ENCODE measurements around the gene SFMBT1. TPM values are rescaled to one million over a fixed set of nuclear protein-coding genes. Genes with fewer than 3 reads are reported as not detected.

The SFMBT1 gene
- polyA plus RNA-seq, 1 of the 3 experiments (the other 2 are of a cell fraction): 0.72 TPM

- TF ChIP-seq NFIC (IDR thresholded peaks at IDR 0.05; ENCODE audit: borderline replicate concordance) (no peak), EP300 (IDR thresholded peaks at IDR 0.05; ENCODE audit: borderline replicate concordance in 1 of 2, low read depth in 1 of 2, low read length in 1 of 2) (no peak), EZH2phosphoT487 (IDR thresholded peaks at IDR 0.05; ENCODE audit: borderline replicate concordance, low read depth) (no peak), SMC3 (IDR thresholded peaks at IDR 0.05; ENCODE audit: low read depth, low read length) (no peak), PBX3 (IDR thresholded peaks at IDR 0.05) (no peak), ELF1 (IDR thresholded peaks at IDR 0.05) (no peak), MAX (IDR thresholded peaks at IDR 0.05; ENCODE audit: low read depth) (no peak), FOXM1 (IDR thresholded peaks at IDR 0.05; ENCODE audit: low read depth) (no peak), POLR2AphosphoS5 (IDR thresholded peaks at IDR 0.05; ENCODE audit: low read depth, low read length) (no peak), JUND (IDR thresholded peaks at IDR 0.05) (no peak)
- Histone ChIP-seq H3F3A (replicated peaks; ENCODE audit: insufficient read depth) (no peaks in the 10 kb centered on the region), H3K36me3 (replicated peaks in 1 of 2; ENCODE audit: control insufficient read depth in 1 of 2, insufficient read depth in 2 of 2, low read length in 1 of 2) (no peaks in the 10 kb centered on the region), H3K4me2 (no peak overlapping the region), H3K4me1 (ENCODE audit: control insufficient read depth in 1 of 2, insufficient read depth in 2 of 2, low read depth in 1 of 2, low read length in 1 of 2) (no peaks in the 10 kb centered on the region), H3K4me3 (ENCODE audit: low read depth in 2 of 2, low read length in 1 of 2) (no peak overlapping the region), H3K79me2 (ENCODE audit: insufficient read depth) (no peaks in the 10 kb centered on the region), H3K27ac (ENCODE audit: low read depth in 2 of 2, low read length in 1 of 2) (no peak overlapping the region), H4K20me1 (ENCODE audit: insufficient read depth) (no peaks in the 10 kb centered on the region), H3K9ac (no peak overlapping the region), H3K27me3 (ENCODE audit: insufficient read depth) (no peaks in the 10 kb centered on the region), H3K9me2 (no peaks in the 10 kb centered on the region), H2AFZ (ENCODE audit: low read depth) (no peak overlapping the region), H3K9me3 (no peaks in the 10 kb centered on the region)
- ChIA-PET CTCF (interaction anchor here (1.0 kb wide), 1 partner anchor 140 kb away, joined by 7 read pairs; no protein-coding TSS in a partner anchor), POLR2A (no interaction called here)
- DNase-seq: no peak
- 91% methylated on average over 2 of the region's 2 CpGs for WGBS (ENCODE audit: low lambda C conversion rate)
Observed at GRCh38 chr3:52990637-52991036, 55.2 kb downstream of the SFMBT1 start.

- Histone ChIP-seq H3K9ac (no peak overlapping the region), H3K27ac (ENCODE audit: low read depth in 2 of 2, low read length in 1 of 2) (no peak overlapping the region), H3F3A (replicated peaks; ENCODE audit: insufficient read depth) (no peaks in the 10 kb centered on the region), H3K4me1 (ENCODE audit: control insufficient read depth in 1 of 2, insufficient read depth in 2 of 2, low read depth in 1 of 2, low read length in 1 of 2) (no peaks in the 10 kb centered on the region; a peak in 2 of 4 replicates), H3K9me2 (no peaks in the 10 kb centered on the region), H3K36me3 (replicated peaks in 1 of 2; ENCODE audit: control insufficient read depth in 1 of 2, insufficient read depth in 2 of 2, low read length in 1 of 2) (no peaks in the 10 kb centered on the region), H2AFZ (ENCODE audit: low read depth) (no peak overlapping the region), H3K9me3 (no peaks in the 10 kb centered on the region), H3K4me3 (ENCODE audit: low read depth in 2 of 2, low read length in 1 of 2) (peak overlapping the region in 1 of 2 experiments; percentile 23; a peak in 1 of 4 replicates), H3K79me2 (ENCODE audit: insufficient read depth) (no peaks in the 10 kb centered on the region), H4K20me1 (ENCODE audit: insufficient read depth) (no peaks in the 10 kb centered on the region), H3K4me2 (no peak overlapping the region), H3K27me3 (ENCODE audit: insufficient read depth) (no peaks in the 10 kb centered on the region)
- CTCF ChIA-PET: interaction anchor here (0.7 to 2.4 kb wide), 15 partner anchors 9 to 244 kb away, joined by 3 to 8 read pairs (median 4); no protein-coding TSS in a partner anchor
- POLR2A ChIA-PET: no interaction called here
- WGBS (ENCODE audit: low lambda C conversion rate): 62% methylated on average over 3 of the region's 3 CpGs
- DNase-seq: no peak
- TF ChIP-seq MAX (IDR thresholded peaks at IDR 0.05; ENCODE audit: low read depth) (no peak), ELF1 (IDR thresholded peaks at IDR 0.05) (no peak), SMC3 (IDR thresholded peaks at IDR 0.05; ENCODE audit: low read depth, low read length) (peak; percentile 56), SIN3A (IDR thresholded peaks at IDR 0.05; ENCODE audit: borderline replicate concordance, low read depth, low read length) (no peak), RXRA (IDR thresholded peaks at IDR 0.05; ENCODE audit: borderline replicate concordance, low read depth) (no peak), REST (IDR thresholded peaks at IDR 0.05; ENCODE audit: low read depth, low read length) (no peak), RAD21 (IDR thresholded peaks at IDR 0.05; ENCODE audit: low read length) (peak; percentile 79), GATA2 (CRISPR knock-in tag; IDR thresholded peaks at IDR 0.05) (no peak), CTCF (IDR thresholded peaks at IDR 0.05) (peak; percentile 59), NRF1 (IDR thresholded peaks at IDR 0.05; ENCODE audit: low read depth, low read length) (no peak)
Observed at GRCh38 chr3:52986938-52987337, 58.9 kb downstream of the SFMBT1 start.
